ENCODE measurements around the gene SIRPD.

SIRPD gene

GRCh38 chr20:1517010-1517409 is 40.5 kb downstream of the SIRPD start:
- Histone ChIP-seq H4K20me1 (ENCODE audit: control insufficient read depth, insufficient read depth, low read depth, low read length) (no peaks in the 10 kb centered on the region), H3K36me3 (ENCODE audit: control insufficient read depth, low read length) (no peaks in the 10 kb centered on the region), H3K9me3 (ENCODE audit: control insufficient read depth, insufficient read depth, low read length) (no peaks in the 10 kb centered on the region), H3K27me3 (ENCODE audit: control insufficient read depth, low read length) (peaks cover 3% of the 10 kb centered on the region; the same call in 1 of the 2 replicates), H3K79me2 (ENCODE audit: control insufficient read depth, low read length) (no peaks in the 10 kb centered on the region), H3K4me1 (ENCODE audit: control insufficient read depth, low read length) (peaks cover 14% of the 10 kb centered on the region), H3K4me2 (ENCODE audit: low read length) (no peak overlapping the region), H3K27ac (ENCODE audit: low read depth, low read length) (no peak overlapping the region), H3F3A (ENCODE audit: control insufficient read depth, insufficient read depth) (no peaks in the 10 kb centered on the region), H3K9me2 (replicated peaks; ENCODE audit: control insufficient read depth, low read length) (no peaks in the 10 kb centered on the region), H3K4me3 (ENCODE audit: low read length) (no peak overlapping the region)
- no peak for TF ChIP-seq CTCF (IDR thresholded peaks at IDR 0.05; ENCODE audit: low read depth, low read length, poor library complexity, severe bottlenecking)
- TF ChIP-seq EZH2phosphoT487 (IDR thresholded peaks at IDR 0.05; ENCODE audit: borderline replicate concordance, low read length): no peak

GRCh38 chr20:1513801-1514200 is 43.7 kb downstream of the SIRPD start:
- no peaks in the 10 kb centered on the region for H3K36me3 ChIP-seq (ENCODE audit: control insufficient read depth, low read length)
- no peak overlapping the region for H3K27ac ChIP-seq (ENCODE audit: low read depth, low read length)
- no peaks in the 10 kb centered on the region for H3F3A ChIP-seq (ENCODE audit: control insufficient read depth, insufficient read depth)
- peaks cover 8% of the 10 kb centered on the region; the same call in 1 of the 2 replicates for H3K27me3 ChIP-seq (ENCODE audit: control insufficient read depth, low read length)
- H3K9me2 ChIP-seq (replicated peaks; ENCODE audit: control insufficient read depth, low read length): no peaks in the 10 kb centered on the region
- TF ChIP-seq EZH2phosphoT487 (IDR thresholded peaks at IDR 0.05; ENCODE audit: borderline replicate concordance, low read length) (no peak), CTCF (IDR thresholded peaks at IDR 0.05; ENCODE audit: low read depth, low read length, poor library complexity, severe bottlenecking) (no peak)
- no peaks in the 10 kb centered on the region for H4K20me1 ChIP-seq (ENCODE audit: control insufficient read depth, insufficient read depth, low read depth, low read length)
- no peaks in the 10 kb centered on the region for H3K9me3 ChIP-seq (ENCODE audit: control insufficient read depth, insufficient read depth, low read length)
- no peak overlapping the region for H3K4me2 ChIP-seq (ENCODE audit: low read length)
- no peaks in the 10 kb centered on the region for H3K4me1 ChIP-seq (ENCODE audit: control insufficient read depth, low read length)
- H3K4me3 ChIP-seq (ENCODE audit: low read length): no peak overlapping the region
- no peaks in the 10 kb centered on the region for H3K79me2 ChIP-seq (ENCODE audit: control insufficient read depth, low read length)

GRCh38 chr20:1509237-1509636 is 48.3 kb downstream of the SIRPD start:
- no peak overlapping the region for H3K4me3 ChIP-seq (ENCODE audit: low read length)
- peaks cover 12% of the 10 kb centered on the region for H3K27me3 ChIP-seq (ENCODE audit: control insufficient read depth, low read length)
- H3K79me2 ChIP-seq (ENCODE audit: control insufficient read depth, low read length): no peaks in the 10 kb centered on the region
- H3K9me2 ChIP-seq (replicated peaks; ENCODE audit: control insufficient read depth, low read length): no peaks in the 10 kb centered on the region
- no peaks in the 10 kb centered on the region for H3F3A ChIP-seq (ENCODE audit: control insufficient read depth, insufficient read depth)
- H3K4me2 ChIP-seq (ENCODE audit: low read length): no peak overlapping the region
- no peak overlapping the region for H3K27ac ChIP-seq (ENCODE audit: low read depth, low read length)
- no peaks in the 10 kb centered on the region for H3K9me3 ChIP-seq (ENCODE audit: control insufficient read depth, insufficient read depth, low read length)
- H3K4me1 ChIP-seq (ENCODE audit: control insufficient read depth, low read length): no peaks in the 10 kb centered on the region
- TF ChIP-seq EZH2phosphoT487 (IDR thresholded peaks at IDR 0.05; ENCODE audit: borderline replicate concordance, low read length): no peak
- TF ChIP-seq CTCF (IDR thresholded peaks at IDR 0.05; ENCODE audit: low read depth, low read length, poor library complexity, severe bottlenecking): peak; percentile 59
- H4K20me1 ChIP-seq (ENCODE audit: control insufficient read depth, insufficient read depth, low read depth, low read length): no peaks in the 10 kb centered on the region
- H3K36me3 ChIP-seq (ENCODE audit: control insufficient read depth, low read length): no peaks in the 10 kb centered on the region
